NT2/D1 (cell line): ENCODE data around the gene NOP56.
A peak's percentile ranks its signal among the peaks of the same experiment; 100 is the strongest.

Experiments
- DNase-seq: peaks from one replicate; pipeline ENCODE4 v3.0.0-alpha.2; 2011; ENCODE audit warnings: low read depth, low spot score
- H3K27me3 ChIP-seq: 2 replicates; pipeline ENCODE4 v1.6.0; 2011; ENCODE audit warnings: mild to moderate bottlenecking; ENCODE audit not compliant: insufficient read length, insufficient read depth
- H3K36me3 ChIP-seq: 2 replicates; pipeline ENCODE4 v1.6.1; 2011; ENCODE audit warnings: mild to moderate bottlenecking, low read length, mixed read lengths; ENCODE audit not compliant: insufficient read depth, insufficient read length
- H3K4me1 ChIP-seq: 2 replicates; pipeline ENCODE4 v1.5.1; 2011; ENCODE audit not compliant: insufficient read depth, insufficient read length
- H3K4me3 ChIP-seq: 2 replicates; pipeline ENCODE4 v1.5.1; 2011; ENCODE audit warnings: low read depth; ENCODE audit not compliant: insufficient read length
- H3K9ac ChIP-seq: 2 replicates; pipeline ENCODE4 v1.6.0; 2011; ENCODE audit warnings: low read depth; ENCODE audit not compliant: insufficient read length
- H3K9me3 ChIP-seq: 2 replicates; pipeline ENCODE4 v1.5.1; 2011; ENCODE audit warnings: mild to moderate bottlenecking, low read length; ENCODE audit not compliant: insufficient read depth
- SUZ12 ChIP-seq: IDR thresholded peaks from 2 replicates; pipeline ENCODE4 v1.6.1; 2011; ENCODE audit not compliant: insufficient read length, insufficient read depth; ENCODE audit errors: extremely low read depth
- YY1 ChIP-seq: IDR thresholded peaks from 2 replicates; pipeline ENCODE4 v1.6.1; 2011; ENCODE audit not compliant: insufficient read length, insufficient read depth
- ZNF274 ChIP-seq: IDR thresholded peaks from 2 replicates; pipeline ENCODE4 v1.6.1; 2011; ENCODE audit warnings: mild to moderate bottlenecking, low read depth, low read length

NOP56 gene

GRCh38 chr20:2643708-2644107, 8.7 kb upstream of the NOP56 start:
- H3K9ac ChIP-seq: no peak overlapping the region
- no peaks in the 10 kb centered on the region for H3K27me3 ChIP-seq
- H3K9me3 ChIP-seq: no peaks in the 10 kb centered on the region
- no peak for DNase-seq
- H3K36me3 ChIP-seq: peaks cover 4% of the 10 kb centered on the region
- H3K4me1 ChIP-seq: no peaks in the 10 kb centered on the region
- no peak overlapping the region for H3K4me3 ChIP-seq
- no peak for TF ChIP-seq SUZ12
- no peak for TF ChIP-seq ZNF274
- no peak for TF ChIP-seq YY1

DNA sequence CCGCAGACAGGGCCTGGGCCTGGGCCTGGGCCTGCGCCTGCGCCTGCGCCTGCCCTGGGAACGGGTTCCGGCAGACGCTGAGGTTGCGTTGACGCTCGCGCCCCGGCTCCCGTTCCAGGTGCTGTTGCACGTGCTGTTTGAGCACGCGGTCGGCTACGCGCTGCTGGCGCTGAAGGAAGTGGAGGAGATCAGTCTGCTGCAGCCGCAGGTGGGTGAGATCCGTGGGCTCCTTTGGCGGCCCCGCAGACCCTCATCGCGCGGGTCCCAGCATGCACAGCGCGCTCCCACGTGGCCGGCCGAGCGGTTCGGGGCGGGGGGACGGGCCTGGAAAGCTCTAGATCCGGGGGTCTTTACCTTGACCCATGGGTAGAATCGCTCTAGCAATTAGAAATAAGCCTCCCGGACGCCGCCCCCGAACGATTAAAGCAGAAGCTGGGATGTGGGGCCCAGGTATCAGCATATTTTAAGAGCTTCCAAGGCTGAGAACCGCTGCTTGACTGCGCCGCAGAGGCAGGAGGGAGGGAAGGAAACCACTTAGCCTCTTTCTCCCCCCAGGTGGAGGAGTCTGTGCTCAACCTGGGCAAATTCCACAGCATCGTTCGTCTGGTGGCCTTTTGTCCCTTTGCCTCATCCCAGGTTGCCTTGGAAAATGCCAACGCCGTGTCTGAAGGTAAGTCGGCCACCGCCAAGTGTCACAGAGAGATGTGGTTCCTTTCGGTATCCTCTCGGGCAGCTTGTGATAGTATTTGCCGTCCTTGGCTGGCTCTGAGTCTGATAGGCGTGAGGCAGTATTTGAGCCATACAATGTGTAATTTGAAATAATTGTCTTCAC, 508 bp downstream of the NOP56 start:
- TF ChIP-seq YY1 (no peak), ZNF274 (no peak), SUZ12 (no peak)
- H3K36me3 ChIP-seq: peaks cover 55% of the 10 kb centered on the region
- H3K4me1 ChIP-seq: peaks cover 4% of the 10 kb centered on the region
- H3K27me3 ChIP-seq: no peaks in the 10 kb centered on the region
- H3K9ac ChIP-seq: peak overlapping the region; percentile 93
- no peaks in the 10 kb centered on the region; the same call in 1 of the 2 replicates for H3K9me3 ChIP-seq
- H3K4me3 ChIP-seq: peak overlapping the region; percentile 98
- DNase-seq: no peak

DNA sequence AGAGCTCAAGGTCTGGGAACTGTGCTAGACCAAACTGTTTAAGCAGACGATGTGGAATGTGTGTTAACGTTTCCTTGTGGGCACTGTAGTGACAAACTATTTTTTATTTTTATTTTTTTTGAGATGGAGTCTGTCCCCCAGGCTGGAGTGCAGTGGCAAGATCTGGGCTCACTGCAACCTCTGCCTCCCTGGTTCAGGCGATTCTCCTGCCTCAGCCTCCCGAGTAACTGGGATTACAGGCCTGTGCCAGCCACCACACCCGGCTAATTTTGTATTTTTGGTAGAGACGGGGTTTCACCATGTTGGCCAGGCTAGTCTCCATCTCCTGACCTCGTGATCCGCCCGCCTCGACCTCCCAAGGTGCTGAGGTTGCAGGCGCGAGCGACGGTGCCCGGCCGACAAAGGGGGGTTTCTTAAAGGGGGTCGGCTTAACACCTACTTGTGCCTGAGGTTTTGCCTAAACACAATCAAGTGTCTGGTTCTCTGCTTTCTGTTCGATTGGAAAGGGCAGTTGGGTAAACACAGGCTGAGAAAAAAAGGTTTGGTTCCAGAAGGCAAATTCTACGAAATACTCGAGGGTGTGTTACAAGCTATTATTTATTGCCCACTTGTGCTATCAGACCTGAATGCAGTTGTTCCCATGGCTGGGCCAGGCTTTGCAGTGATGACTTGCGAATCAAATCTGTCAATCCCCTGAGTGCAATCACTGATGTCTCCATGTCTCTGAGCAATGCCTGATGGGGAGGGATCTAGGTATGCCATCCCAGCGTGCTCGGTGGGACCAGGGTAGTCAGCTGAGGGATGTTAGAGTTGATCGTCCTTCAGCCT, 1.3 kb downstream of the NOP56 start:
- TF ChIP-seq ZNF274 (no peak), YY1 (no peak), SUZ12 (no peak)
- H3K36me3 ChIP-seq: peaks cover 63% of the 10 kb centered on the region

DNA sequence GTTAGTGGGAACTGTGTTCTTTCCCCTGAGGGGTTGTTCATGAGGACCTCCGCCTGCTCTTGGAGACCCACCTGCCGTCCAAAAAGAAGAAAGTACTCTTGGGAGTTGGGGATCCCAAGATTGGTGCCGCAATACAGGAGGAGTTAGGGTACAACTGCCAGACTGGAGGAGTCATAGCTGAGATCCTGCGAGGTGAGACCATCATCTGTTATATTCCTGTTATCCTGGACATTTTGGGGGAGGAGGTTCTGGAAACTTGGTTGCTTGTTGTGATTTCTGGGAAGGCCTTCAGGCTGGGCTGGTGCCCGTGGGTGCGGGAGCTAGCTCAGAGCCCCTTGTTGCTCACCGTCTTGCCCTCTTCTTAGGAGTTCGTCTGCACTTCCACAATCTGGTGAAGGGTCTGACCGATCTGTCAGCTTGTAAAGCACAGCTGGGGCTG, 2.0 kb downstream of the NOP56 start:
- Histone ChIP-seq H3K4me3 (peak overlapping the region; percentile 98), H3K9me3 (no peaks in the 10 kb centered on the region), H3K4me1 (peaks cover 4% of the 10 kb centered on the region), H3K9ac (peak overlapping the region; percentile 93), H3K36me3 (peaks cover 69% of the 10 kb centered on the region), H3K27me3 (no peaks in the 10 kb centered on the region)
- DNase-seq: no peak
- TF ChIP-seq ZNF274 (no peak), SUZ12 (no peak), YY1 (no peak)

More for the DNA sequence above, 1.3 kb downstream of the NOP56 start:
- Histone ChIP-seq H3K4me3 (peak overlapping the region; percentile 98), H3K27me3 (no peaks in the 10 kb centered on the region), H3K9me3 (no peaks in the 10 kb centered on the region; the same call in 1 of the 2 replicates), H3K4me1 (peaks cover 4% of the 10 kb centered on the region), H3K9ac (peak overlapping the region; percentile 93)
- DNase-seq: no peak

DNA sequence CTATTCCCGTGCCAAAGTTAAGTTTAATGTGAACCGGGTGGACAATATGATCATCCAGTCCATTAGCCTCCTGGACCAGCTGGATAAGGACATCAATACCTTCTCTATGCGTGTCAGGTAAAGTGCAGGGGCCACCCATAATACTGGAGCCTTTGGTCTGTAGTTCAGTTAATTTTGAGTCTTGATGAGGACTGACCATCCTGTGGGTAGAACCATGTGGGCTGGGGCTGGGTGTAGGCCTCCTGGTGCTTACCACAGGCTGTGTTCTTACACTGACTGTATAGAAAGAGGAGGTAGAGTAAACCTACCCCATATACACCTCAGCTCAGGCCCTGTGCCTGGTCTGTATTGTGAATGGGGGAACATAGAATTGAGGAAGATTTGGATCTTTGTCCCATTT, 2.4 kb downstream of the NOP56 start:
- TF ChIP-seq YY1: no peak
- TF ChIP-seq SUZ12: no peak
- no peak for TF ChIP-seq ZNF274
- H3K9ac ChIP-seq: peak overlapping the region; percentile 93
- no peaks in the 10 kb centered on the region for H3K27me3 ChIP-seq
- peaks cover 72% of the 10 kb centered on the region for H3K36me3 ChIP-seq
- no peaks in the 10 kb centered on the region for H3K9me3 ChIP-seq
- peak overlapping the region; percentile 98 for H3K4me3 ChIP-seq
- no peak for DNase-seq
- peaks cover 4% of the 10 kb centered on the region for H3K4me1 ChIP-seq

GRCh38 chr20:2655331-2656116, 3.1 kb downstream of the NOP56 start:
- Histone ChIP-seq H3K27me3 (no peaks in the 10 kb centered on the region), H3K4me1 (peaks cover 4% of the 10 kb centered on the region), H3K4me3 (peak overlapping the region; percentile 21), H3K9ac (peak overlapping the region; percentile 0), H3K9me3 (no peaks in the 10 kb centered on the region), H3K36me3 (peaks cover 77% of the 10 kb centered on the region)
- TF ChIP-seq ZNF274 (no peak), YY1 (no peak), SUZ12 (no peak)
- DNase-seq: no peak
